Measurements from ENCODE around the gene PRELP.
"Not testable (repeated sequence)": the region's sequence is repeated elsewhere in the genome, so short reads cannot be mapped to it uniquely, and the experiment has no call there.

PRELP gene

DNA sequence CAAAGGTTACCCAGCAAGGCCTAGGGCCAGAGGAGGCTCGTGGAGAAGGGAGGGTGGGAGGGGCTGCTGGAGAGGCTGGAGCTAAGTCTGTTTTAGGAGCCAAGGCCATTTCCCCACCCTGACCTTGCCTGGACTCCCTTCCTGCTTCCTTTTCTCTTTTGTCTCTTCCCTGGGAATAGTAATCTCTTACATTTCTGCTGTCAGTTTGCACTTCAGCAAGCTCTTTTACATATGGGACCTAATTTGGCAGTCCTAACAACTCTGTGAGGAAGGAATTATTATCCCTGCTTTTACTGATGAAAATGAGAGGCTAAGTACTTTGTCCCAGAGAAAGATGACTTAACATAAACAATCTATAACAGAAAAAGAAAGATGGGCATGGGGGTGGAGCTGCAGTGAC lies 32.2 kb downstream of the PRELP start:
- DNase-seq (ENCODE audit: low spot score), result no peak

DNA sequence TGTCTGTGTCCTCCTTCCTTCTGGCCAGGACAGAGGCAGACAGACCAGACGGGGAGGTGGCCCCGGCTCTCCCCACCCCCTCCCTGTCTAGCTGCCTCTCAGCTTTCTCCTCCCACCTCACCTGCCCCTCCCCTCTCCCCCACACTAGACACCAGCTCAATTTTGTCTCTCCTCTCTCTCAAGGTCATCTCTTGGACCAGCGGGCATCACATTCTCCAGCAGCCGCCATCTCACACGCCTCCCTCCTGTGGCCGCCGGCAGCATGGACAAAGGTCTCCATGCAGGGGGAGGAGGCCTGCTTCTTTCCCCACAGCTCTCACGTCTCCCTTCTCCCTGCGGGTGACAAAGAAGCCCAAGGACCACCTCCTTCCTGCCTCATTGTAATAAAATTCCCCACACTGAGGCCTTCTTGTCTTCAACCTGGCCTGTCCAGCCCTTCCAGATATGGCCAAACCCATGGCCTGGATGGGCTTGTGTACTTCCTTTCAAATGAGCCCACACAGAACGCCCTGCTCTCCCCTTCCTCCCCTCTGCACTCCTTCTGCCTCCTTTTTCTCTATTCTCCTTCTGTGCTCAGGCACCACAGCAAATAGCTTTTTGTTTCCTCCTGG lies 33.0 kb downstream of the PRELP start:
- DNase-seq (ENCODE audit: low spot score), result no peak

DNA sequence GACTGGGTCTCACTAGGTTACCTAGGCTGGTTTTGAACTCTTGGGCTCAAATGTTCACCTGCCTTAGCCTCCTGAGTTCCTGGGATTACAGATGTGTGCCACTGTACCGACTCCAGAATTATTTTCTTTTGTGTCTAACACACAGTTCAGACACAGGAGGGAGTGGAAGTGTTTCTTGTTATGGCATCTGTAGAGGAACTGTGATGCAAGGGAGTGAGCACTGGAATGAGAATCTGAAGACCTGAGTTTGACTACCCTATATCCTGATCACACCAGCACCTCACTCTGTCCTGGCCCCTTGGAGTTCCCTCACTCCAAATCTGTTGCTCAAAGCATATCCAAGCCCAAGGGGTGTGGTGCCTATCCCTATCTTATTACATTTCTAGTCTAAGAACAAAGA lies 33.5 kb downstream of the PRELP start:
- DNase-seq (ENCODE audit: low spot score), result no peak

GRCh38 chr1:203511513-203511912 lies 35.9 kb downstream of the PRELP start:
- no peak for DNase-seq (ENCODE audit: low spot score)

- DNase-seq (ENCODE audit: low spot score), result no peak
Observed at GRCh38 chr1:203511930-203512329, 36.3 kb downstream of the PRELP start.

GRCh38 chr1:203512517-203512847 lies 36.9 kb downstream of the PRELP start:
- DNase-seq (ENCODE audit: low spot score), result no peak

DNA sequence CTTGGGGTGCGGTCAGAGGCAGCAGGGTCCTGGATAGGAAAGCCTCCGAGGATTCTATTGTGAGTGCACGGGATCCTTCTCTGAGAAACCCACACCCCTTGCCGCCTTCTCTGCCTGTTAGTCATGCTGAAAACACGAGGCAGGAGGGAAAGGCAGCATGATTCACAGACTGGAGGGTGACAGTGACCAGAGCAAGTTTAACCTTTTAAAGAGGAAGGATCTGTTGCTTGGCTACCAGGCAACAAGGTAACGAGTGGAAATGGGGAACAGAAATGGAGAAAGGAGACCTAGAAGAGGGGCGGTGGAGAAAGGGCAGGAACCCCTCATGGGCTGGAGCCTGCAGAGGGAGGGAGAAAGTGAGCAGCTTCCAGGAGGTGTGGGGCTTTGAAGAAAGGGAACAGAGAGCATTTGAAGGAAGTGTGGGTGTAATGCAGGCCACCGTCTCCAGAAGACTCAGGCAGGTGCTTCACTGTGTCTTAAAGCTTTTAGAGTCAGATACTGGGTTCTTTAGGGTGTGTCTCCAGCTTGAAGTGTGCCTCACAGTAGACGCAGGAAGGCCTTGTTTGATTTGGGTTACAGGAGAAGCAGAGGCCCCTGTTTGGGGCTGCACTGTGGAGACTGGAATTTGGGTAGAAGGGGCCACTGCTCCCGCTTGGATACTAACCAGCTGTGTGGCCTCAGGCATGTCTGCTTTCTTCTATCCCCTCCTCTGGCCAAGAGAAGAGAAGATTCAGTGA lies 37.4 kb downstream of the PRELP start:
- DNase-seq (ENCODE audit: low spot score), result no peak

DNA sequence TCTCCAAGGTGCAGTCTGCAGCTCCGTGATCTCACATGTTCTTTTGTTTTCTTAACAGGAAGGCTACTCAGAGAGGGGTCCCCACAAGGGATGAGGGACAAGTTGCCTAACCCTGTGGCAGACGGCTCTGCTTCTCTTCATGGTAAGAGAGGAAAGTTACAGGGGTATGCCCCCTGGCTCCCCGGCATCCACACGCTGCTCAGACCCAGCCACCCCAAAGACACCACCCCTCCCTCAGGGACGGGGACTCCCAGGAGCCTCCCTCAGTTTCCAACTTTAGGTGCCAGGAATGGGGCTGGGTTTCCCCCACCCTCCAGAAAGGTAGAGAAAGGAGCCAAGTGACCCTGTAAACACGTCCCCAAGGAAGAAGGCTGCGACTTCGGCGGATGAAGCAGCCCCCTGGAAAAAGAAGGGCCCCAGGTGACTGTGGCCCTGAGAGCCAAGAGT lies 38.0 kb downstream of the PRELP start:
- no peak for DNase-seq (ENCODE audit: low spot score)

DNA sequence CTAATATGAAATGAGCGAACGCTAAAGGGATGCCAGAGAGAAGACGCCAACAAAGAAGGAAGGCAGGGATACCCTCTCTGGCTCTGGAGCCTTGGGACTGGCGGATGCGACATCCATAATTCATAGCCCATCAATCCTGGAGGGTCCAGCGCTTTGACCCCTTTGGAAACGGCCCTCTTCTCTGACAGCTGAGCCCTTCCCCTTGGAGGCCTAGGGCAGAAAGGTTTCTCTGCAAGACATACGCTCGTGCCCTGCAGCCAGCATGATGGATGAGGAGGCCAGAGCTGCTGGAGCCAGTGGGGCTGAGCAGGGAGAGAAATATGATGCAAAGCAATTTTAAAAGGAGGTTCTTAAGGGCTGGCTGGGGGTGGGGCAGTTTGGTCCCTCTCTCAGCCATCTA lies 40.6 kb downstream of the PRELP start:
- no peak for DNase-seq (ENCODE audit: low spot score)

DNA sequence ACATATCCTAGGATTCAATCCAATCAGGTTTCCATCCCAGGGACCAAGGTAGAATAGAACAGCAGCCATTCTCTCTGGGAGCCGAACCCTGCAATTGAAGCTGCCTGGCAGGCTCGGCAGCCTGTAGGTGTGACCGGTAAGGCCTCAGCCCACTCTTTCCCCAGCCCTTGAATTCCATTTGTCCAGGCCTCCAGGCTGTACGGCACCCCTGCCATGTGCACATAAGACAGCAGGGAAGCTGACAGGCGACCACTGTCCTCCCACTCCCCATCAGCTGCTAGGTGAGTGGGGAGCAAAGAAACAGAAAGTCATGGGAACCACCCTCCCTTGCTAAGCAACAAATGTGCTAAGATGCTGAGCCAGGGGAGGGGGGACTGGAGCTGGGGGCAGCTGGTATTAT lies 41.3 kb downstream of the PRELP start:
- no peak for DNase-seq (ENCODE audit: low spot score)

- no peak for DNase-seq (ENCODE audit: low spot score)
Observed at GRCh38 chr1:203517426-203518110, 42.0 kb downstream of the PRELP start.

- not testable (repeated sequence) for DNase-seq (ENCODE audit: low spot score)
Observed at GRCh38 chr1:203518139-203518538, 42.5 kb downstream of the PRELP start.

GRCh38 chr1:203518541-203518940 lies 42.9 kb downstream of the PRELP start:
- no peak for DNase-seq (ENCODE audit: low spot score)

DNA sequence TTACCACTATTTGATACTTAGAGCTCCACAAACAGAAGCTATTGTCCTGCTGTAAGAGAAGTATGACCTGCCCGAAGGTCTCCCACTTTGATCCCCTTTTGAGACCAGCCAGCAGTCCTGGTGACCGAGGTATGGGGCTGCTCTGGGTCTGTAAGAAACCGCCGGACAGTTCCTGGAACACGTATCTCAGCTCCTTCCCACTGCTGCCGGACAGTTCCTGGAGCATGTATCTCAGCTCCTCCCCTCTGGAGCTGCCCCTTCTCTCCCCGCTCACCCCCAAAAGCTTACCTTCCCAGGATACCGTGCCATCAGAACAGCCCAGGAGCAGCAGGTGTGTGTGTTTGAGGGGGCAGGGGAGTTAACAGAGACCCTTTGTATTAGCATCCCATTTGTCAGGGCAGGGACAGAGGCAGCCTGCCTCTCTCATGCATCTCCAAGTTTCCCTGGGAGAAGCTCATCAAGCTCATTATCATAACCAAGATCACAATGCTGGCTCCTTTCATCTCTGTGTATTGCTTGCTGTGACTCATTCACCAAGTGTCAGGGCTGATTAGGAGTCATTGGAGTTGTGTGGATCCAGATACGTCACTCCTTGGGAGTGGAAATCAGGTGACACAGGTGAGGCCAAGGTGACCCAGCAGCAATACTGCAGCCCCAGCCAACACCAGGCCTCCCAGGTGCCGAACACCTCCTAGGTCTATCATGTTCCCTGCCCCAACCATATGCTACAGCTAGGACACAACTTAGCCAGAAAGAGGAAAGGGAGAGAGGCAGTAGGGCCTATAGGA lies 43.6 kb downstream of the PRELP start:
- DNase-seq (ENCODE audit: low spot score), result no peak

GRCh38 chr1:203519896-203520295 lies 44.3 kb downstream of the PRELP start:
- no peak for DNase-seq (ENCODE audit: low spot score)

GRCh38 chr1:203520315-203520714 lies 44.7 kb downstream of the PRELP start:
- no peak for DNase-seq (ENCODE audit: low spot score)

DNA sequence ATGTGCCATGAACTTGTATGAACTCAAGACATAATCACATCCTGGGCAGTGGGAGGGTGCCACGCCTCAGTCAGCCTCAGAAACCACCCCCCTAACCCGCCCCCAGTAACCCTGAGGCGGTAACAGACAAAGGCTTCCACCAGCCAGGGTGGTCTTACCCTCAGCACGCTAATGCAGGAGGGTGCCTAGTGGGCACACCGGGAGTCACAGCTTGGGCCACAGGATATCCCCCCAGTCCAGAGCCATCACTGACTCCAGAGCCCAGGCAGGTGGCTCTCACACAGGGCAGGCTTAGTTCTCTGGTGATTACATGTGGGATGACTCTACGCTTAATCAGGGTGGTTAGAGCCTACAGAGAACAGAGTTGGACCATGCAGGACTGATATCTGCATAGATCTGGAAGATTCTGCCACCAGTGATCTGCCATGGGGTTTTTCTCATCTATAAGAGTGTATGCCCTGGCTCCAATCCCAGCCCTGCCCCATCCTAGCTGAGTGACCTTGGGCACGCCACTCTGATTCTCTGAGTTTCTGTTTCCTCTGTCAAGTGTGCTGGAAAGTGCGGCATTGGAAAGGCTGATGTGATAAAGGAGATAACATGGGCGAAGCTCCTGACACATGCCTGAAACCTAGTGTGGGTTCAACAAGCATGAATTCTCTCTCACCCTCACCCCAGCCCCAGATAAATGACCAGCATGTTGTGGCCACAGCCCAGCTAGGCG lies 45.6 kb downstream of the PRELP start:
- DNase-seq (ENCODE audit: low spot score), result no peak

GRCh38 chr1:203521812-203522211 lies 46.2 kb downstream of the PRELP start:
- no peak for DNase-seq (ENCODE audit: low spot score)

DNA sequence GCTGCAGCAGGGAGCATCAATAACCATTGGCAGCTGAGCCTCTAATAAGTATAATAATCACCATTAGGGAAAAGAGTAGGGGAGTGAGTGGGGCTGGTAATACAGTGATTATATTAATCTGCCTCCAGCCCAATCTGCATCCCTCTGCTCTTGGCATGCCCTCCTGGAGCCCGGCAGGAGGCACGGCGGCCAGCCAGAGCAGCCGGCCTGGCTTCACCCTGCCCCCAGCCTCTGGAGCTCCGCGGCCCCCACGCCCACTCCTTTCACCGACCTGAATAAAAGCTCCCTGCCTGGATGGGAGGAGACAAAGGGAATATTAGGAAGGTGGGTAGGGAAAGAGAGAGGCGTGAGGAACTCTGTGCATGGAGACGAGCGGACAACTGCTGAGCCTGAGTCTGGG lies 46.6 kb downstream of the PRELP start:
- DNase-seq (ENCODE audit: low spot score), result peak; percentile 53

DNA sequence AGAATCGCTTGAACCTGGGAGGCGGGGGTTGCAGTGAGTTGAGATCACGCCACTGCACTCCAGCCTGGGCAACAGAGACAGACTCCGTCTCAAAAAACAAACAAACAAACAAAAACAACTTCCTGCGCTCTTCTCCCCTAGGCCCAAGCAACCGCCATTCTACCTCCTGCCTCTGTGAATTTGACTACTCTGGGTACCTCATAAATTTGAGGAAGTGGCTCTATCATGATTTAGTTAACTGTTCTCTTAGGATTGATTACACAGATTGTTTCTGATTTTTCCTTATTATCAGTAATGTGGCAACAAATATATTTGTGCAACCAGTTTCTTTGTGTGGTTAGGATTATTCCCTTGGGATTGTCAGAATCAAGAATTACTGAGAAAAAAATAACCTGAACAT lies 48.1 kb downstream of the PRELP start:
- no peak for DNase-seq (ENCODE audit: low spot score)

- DNase-seq (ENCODE audit: low spot score), result no peak
Observed at GRCh38 chr1:203524152-203524551, 48.5 kb downstream of the PRELP start.

DNA sequence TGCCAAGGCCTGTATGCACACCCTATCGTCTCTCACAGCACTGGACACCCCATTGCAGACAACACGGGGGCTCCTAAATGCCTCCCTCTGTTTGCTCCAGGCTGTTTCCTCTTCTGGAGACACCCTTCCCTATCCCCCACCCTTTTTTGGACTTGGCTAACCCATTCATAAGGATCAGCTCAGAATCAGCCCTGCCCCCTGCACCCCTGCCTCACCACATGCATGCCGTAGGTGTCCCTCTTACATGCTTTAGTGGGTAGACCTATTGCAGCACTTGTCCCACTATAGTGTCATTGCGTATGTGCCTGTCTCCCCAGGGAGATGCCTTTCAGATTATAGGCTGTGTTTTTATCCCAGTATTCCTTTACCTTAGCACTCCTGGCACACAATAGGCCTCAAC lies 49.2 kb downstream of the PRELP start:
- no peak for DNase-seq (ENCODE audit: low spot score)

Measured in cerebellar cortex (tissue), 1 donor.